Stomach (tissue), 19 donors: ENCODE data around the gene ZNF584. TPM values are rescaled to one million over a fixed set of nuclear protein-coding genes. Genes with fewer than 3 reads are reported as not detected.

Source experiments
- DNase-seq, 2 donors: peaks; one replicate each; pipeline versions ENCODE4 v3.0.0 to v3.0.0-alpha.2; 2013 to 2019
- H3K27ac ChIP-seq, 5 donors: fragments of 200-600 bp in 4 of 5; sonication (generic) in 4 of 5; one replicate each; pipeline ENCODE4 v1.5.1; 2013 to 2019; ENCODE audit warnings: mild to moderate bottlenecking in 1 of 5, moderate library complexity in 1 of 5
- H3K27me3 ChIP-seq, 3 donors: fragments of 200-600 bp; sonication (generic); one replicate each; pipeline ENCODE4 v1.5.1; 2017 to 2019; ENCODE audit warnings: mixed run types in 1 of 3
- H3K36me3 ChIP-seq, 4 donors: fragments of 200-600 bp; sonication (generic); 1 replicate in 3 of 4; 2 replicates in 1 of 4; pipeline ENCODE4 v1.5.1; 2016 to 2019
- H3K4me1 ChIP-seq, 4 donors: fragments of 200-600 bp; sonication (generic); one replicate each; pipeline ENCODE4 v1.5.1; 2016 to 2019
- H3K4me3 ChIP-seq, 4 donors: fragments of 200-600 bp; sonication (generic) in 3 of 4; one replicate each; pipeline ENCODE4 v1.5.1; 2016 to 2019; ENCODE audit warnings: mild to moderate bottlenecking in 1 of 4
- H3K9me3 ChIP-seq, 4 donors: fragments of 200-600 bp; sonication (generic); one replicate each; pipeline ENCODE4 v1.5.1; 2016 to 2019
- CTCF ChIP-seq, 7 experiments: fragments of 450-650 bp in 4 of 7; fragments of 200-600 bp in 3 of 7; sonication (generic) in 3 of 7; IDR thresholded peaks; one replicate each; pipeline ENCODE4 v1.5.1; 2016 to 2019; ENCODE audit warnings: antibody characterized with exemption in 7 of 7, control low read depth in 2 of 7, mild to moderate bottlenecking in 1 of 7
- EP300 ChIP-seq: sonication (generic); formaldehyde crosslinking; IDR thresholded peaks from one replicate; pipeline ENCODE4 v1.6.1; 2017; ENCODE audit warnings: antibody characterized with exemption
- POLR2A ChIP-seq, 4 donors: fragments of 450-650 bp; IDR thresholded peaks; one replicate each; pipeline ENCODE4 v1.6.1; 2016; ENCODE audit warnings: antibody characterized with exemption in 4 of 4, control low read depth in 2 of 4, mild to moderate bottlenecking in 1 of 4, moderate library complexity in 1 of 4
- POLR2AphosphoS5 ChIP-seq, 3 donors: sonication (generic); formaldehyde crosslinking; IDR thresholded peaks; one replicate each; pipeline ENCODE4 v1.6.1; 2016; ENCODE audit warnings: antibody characterized with exemption in 3 of 3
- WGBS, 5 donors: extraction: QIAGEN DNeasy Blood & Tissue Kit in 3 of 5; methylation state at CpG; one replicate each; pipeline versions ENCODE4 v1.1.5 to v1.1.7; 2013 to 2018; 5-methylcytosine and 5-hydroxymethylcytosine counted together
- intact Hi-C: fragments of 100-400 bp; cut with DNase I; formaldehyde crosslinking; loops from one replicate; pipeline ENCODE4 v1.15.1; 2023; ENCODE audit warnings: low total_unique reads
- long read RNA-seq, 10 donors: transcript quantifications; one replicate each; lab custom pipeline, GENCODE V29; 2026
- polyA plus RNA-seq, 3 donors: library from polyadenylated mRNA; stranded (reverse); fragments of 200-250 nt; gene quantifications; one replicate each; pipeline ENCODE4 v1.2.3, GENCODE V29; 2013
- total RNA-seq, 5 donors: library from RNA; depleted of rRNA; stranded (reverse); fragments of >200 nt; gene quantifications; one replicate each; pipeline versions ENCODE4 v1.1.0 to v1.2.3, GENCODE V29; 2014 to 2016
- donor health status: healthy with polysubstance abuse.
- donor health status: Bipolar disorder and iron deficiency.
- donor health status: healthy.

ZNF584 gene
- total RNA-seq (100 to 1,000 TPM in 1 of 5 donors, 10 to 100 TPM in 2, 1 to 10 TPM in 1, not detected in 1; 5.4 to 114 (median 17.2) TPM), polyA plus RNA-seq (10 to 100 TPM in 1 of 3 donors, 1 to 10 TPM in 2; 5.6 to 10.8 (median 6.8) TPM)
- long read RNA-seq, donor 1, partial matches to known transcripts, result 6 of 9 reads
- long read RNA-seq, donor 1, other reads (novel, unspliced or antisense), result 0 of 9 reads
- long read RNA-seq, donor 2, partial matches to known transcripts, result 0 of 4 reads
- long read RNA-seq, donor 2, other reads (novel, unspliced or antisense), result 0 of 4 reads
- long read RNA-seq, donor 3, partial matches to known transcripts, result 0 of 3 reads
- long read RNA-seq, donor 3, other reads (novel, unspliced or antisense), result 0 of 3 reads
- long read RNA-seq, donor 4, result 0 reads
- long read RNA-seq, donor 5, partial matches to known transcripts, result 0 of 3 reads
- long read RNA-seq, donor 5, other reads (novel, unspliced or antisense), result 0 of 3 reads
- long read RNA-seq, donor 6, transcript ZNF584-208 (1 exons, 2,709 nt), result major isoform, 9 of 12 reads
- long read RNA-seq, donor 6, partial matches to known transcripts, result 0 of 12 reads
- long read RNA-seq, donor 6, other reads (novel, unspliced or antisense), result 0 of 12 reads
- long read RNA-seq, donor 7, transcript ZNF584-208 (1 exons, 2,709 nt), result major isoform, 5 of 6 reads
- long read RNA-seq, donor 7, partial matches to known transcripts, result 0 of 6 reads
- long read RNA-seq, donor 7, other reads (novel, unspliced or antisense), result 0 of 6 reads
- long read RNA-seq, donor 8, transcript ZNF584-208 (1 exons, 2,709 nt), result major isoform, 5 of 5 reads
- long read RNA-seq, donor 8, partial matches to known transcripts, result 0 of 5 reads
- long read RNA-seq, donor 8, other reads (novel, unspliced or antisense), result 0 of 5 reads
- long read RNA-seq, donor 9, transcript ZNF584-208 (1 exons, 2,709 nt), result major isoform, 11 of 11 reads
- long read RNA-seq, donor 9, partial matches to known transcripts, result 0 of 11 reads
- long read RNA-seq, donor 9, other reads (novel, unspliced or antisense), result 0 of 11 reads
- long read RNA-seq, donor 10, partial matches to known transcripts, result 0 of 1 reads
- long read RNA-seq, donor 10, other reads (novel, unspliced or antisense), result 0 of 1 reads

GRCh38 chr19:58408152-58409009, at the start of gene ZNF584:
ZNF584 (plus strand) TSS chr19:58408649; CDS start chr19:58409148, 499 bp downstream.
- H3K27me3 ChIP-seq, result no peaks in the 10 kb centered on the region
- no peaks in the 10 kb centered on the region for H3K9me3 ChIP-seq
- TF ChIP-seq CTCF (IDR thresholded peaks at IDR 0.05), result no peak
- TF ChIP-seq POLR2AphosphoS5 (IDR thresholded peaks at IDR 0.05), result peak; percentile 50 to 92 (median 51)
- TF ChIP-seq POLR2A (IDR thresholded peaks at IDR 0.05), result no peak
- TF ChIP-seq EP300, result no peak
- peak within 1 kb of the TSS; percentile 70 to 83 (median 78) for H3K4me3 ChIP-seq
- peak within 1 kb of the TSS; percentile 87 to 92 (median 91) for H3K27ac ChIP-seq
- 0 to 1% (median 0%) methylated on average over 4 to 100 of the region's 100 CpGs for WGBS, 5 donors
- peak; percentile 94 to 99 for DNase-seq
- intact Hi-C loops, result no loop called here
- peaks cover 8 to 31% (median 29%) of the 10 kb centered on the region in 4 donors for H3K4me1 ChIP-seq
- peaks cover 0 to 5% (median 0%) of the 10 kb centered on the region in 4 donors for H3K36me3 ChIP-seq

- Histone ChIP-seq H3K27ac (peak overlapping the region; percentile 93 to 95 (median 94)), H3K36me3 (peaks cover 0 to 8% (median 0%) of the 10 kb centered on the region in 4 donors), H3K27me3 (peaks cover 0 to 14% (median 5%) of the 10 kb centered on the region in 3 donors), H3K9me3 (peaks cover 0 to 5% (median 1%) of the 10 kb centered on the region in 4 donors), H3K4me3 (peak overlapping the region; percentile 63 to 82 (median 74)), H3K4me1 (peaks cover 4 to 26% (median 21%) of the 10 kb centered on the region in 4 donors)
- peak; percentile 38 to 81 for DNase-seq
- intact Hi-C loops, result no loop called here
- TF ChIP-seq CTCF (IDR thresholded peaks at IDR 0.05), result no peak
- no peak for TF ChIP-seq POLR2A (IDR thresholded peaks at IDR 0.05)
- no peak for TF ChIP-seq EP300
- TF ChIP-seq POLR2AphosphoS5 (IDR thresholded peaks at IDR 0.05), result no peak
- WGBS, 5 donors, result 3 to 5% (median 4%) methylated on average over 28 of the region's 28 CpGs
Observed at GRCh38 chr19:58361900-58362271, 46.6 kb upstream of the ZNF584 start.

- peaks cover 4 to 21% (median 15%) of the 10 kb centered on the region in 4 donors for H3K4me1 ChIP-seq
- DNase-seq, result peak; percentile 98 to 99
- H3K27me3 ChIP-seq, result peaks cover 0 to 9% (median 0%) of the 10 kb centered on the region in 3 donors
- H3K36me3 ChIP-seq, result peaks cover 0 to 13% (median 0%) of the 10 kb centered on the region in 4 donors
- TF ChIP-seq CTCF (IDR thresholded peaks at IDR 0.05), result no peak
- peak in 2 of 3 donors; percentile 62 to 85 for TF ChIP-seq POLR2AphosphoS5 (IDR thresholded peaks at IDR 0.05)
- peak in 1 of 4 donors; percentile 56 for TF ChIP-seq POLR2A (IDR thresholded peaks at IDR 0.05)
- peak; percentile 9 for TF ChIP-seq EP300
- H3K9me3 ChIP-seq, result no peaks in the 10 kb centered on the region
- intact Hi-C loops, result no loop called here
- 0 to 1% (median 1%) methylated on average over 55 to 74 of the region's 74 CpGs for WGBS, 5 donors
- peak within 1 kb of the TSS; percentile 93 to 95 (median 94) for H3K27ac ChIP-seq
- peak within 1 kb of the TSS; percentile 63 to 82 (median 74) for H3K4me3 ChIP-seq
Observed at GRCh38 chr19:58362272-58362994, 46.0 kb upstream of the ZNF584 start, which contains the start of gene ZNF497. ZNF497 (minus strand) TSS chr19:58362751; CDS start chr19:58357635, 5,116 bp downstream.
